Measurements from ENCODE around the gene ATP6AP1.

The ATP6AP1 gene

DNA sequence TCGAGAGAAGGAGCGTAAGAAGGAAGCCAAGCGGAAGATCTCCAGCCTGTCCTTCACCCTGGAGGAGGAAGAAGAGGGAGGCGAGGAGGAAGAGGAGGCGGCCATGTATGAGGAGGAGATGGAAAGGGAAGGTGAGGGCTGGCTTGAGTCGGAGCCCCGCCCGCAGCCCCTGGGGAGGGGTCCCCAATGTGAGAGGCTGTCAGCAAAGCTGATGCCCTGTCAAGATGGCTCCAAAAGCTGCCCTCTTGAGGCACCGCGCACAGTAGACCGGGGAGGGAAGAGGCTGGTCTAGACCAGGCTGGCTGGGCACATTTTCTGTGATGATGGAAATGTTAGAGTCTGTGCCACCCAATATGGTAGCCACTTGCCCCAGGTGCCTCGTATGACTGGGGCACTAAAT is 18.0 kb downstream of the ATP6AP1 start:
- DNase-seq (ENCODE audit: low read depth in 2 of 2, low spot score in 1 of 2) = no peak

DNA sequence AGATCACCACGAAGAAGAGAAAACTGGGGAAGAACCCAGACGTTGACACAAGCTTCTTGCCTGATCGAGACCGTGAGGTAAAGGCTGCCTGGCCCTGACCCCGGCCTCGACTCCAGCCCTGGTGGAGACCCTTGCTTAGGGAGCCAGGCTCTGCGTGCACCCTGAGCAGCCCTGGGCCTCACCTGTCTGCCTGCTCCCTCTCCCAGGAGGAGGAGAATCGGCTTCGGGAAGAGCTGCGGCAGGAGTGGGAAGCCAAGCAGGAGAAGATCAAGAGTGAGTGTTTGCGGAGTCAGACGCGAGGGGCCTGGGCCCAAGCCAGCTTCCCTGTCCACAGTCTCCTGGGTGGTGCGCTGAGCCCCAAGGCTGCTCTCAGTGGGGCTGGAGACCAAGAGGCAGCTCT is 20.0 kb downstream of the ATP6AP1 start:
- DNase-seq (ENCODE audit: low read depth in 2 of 2, low spot score in 1 of 2) = no peak

DNA sequence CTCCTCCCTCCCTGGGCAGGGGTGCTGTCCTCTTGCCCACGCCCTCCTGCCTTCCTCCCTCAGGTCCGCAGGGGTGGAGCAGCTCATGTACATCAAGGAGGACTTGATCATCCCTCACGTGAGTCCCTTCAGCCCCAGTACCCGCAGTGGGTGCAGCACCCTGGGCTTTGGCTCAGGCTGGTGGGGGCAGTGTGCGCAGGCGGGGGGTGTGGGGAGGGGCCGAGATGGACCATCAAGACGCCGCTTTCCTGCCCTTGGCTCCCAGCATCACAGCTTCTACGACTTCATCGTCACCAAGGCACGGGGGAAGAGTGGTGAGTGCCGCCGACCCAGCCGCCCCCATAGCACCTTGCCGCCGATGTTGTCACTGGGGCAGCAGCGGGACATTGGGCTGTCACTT is 21.1 kb downstream of the ATP6AP1 start:
- DNase-seq (ENCODE audit: low read depth in 2 of 2, low spot score in 1 of 2) = no peak

DNA sequence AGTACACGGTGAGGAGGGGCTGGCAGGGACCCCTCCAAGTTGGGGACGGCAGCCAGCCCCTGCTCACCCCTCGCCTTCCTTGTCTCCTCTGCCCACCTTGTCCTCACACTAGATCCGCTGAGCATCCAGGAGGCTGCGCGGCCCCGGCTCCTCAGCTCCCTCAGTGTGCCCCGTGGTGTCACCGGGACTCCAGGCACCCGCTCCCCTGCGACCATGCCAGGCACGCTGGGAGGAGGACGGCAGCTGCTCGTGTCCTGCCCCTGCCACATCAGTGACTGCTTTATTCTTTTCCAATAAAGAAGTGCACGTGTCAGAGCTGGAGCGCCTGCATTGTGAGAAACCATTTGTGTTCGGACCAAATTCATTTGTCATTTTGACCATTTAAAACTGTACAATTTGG is 21.8 kb downstream of the ATP6AP1 start:
- DNase-seq (ENCODE audit: low read depth in 2 of 2, low spot score in 1 of 2) = no peak

DNA sequence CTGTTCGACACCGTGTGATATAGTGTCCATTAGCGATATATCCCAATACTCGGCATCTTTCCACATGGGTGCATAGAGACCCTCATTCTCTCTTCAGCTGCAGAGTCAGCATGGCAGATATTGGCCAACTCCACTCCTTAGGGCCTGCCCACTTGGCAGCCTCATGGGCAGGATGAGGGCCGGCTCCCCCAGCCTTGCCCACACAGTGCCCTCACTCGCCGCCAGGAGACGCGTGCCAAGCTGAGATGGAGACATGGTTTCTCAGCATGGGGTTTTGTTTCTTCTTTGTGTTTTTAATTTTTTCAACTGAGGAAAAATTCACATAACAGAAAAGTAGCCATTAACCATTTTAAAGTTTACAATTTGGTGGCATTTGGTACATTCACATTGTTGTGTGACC is 24.3 kb downstream of the ATP6AP1 start:
- no peak for DNase-seq (ENCODE audit: low read depth in 2 of 2, low spot score in 1 of 2)

DNA sequence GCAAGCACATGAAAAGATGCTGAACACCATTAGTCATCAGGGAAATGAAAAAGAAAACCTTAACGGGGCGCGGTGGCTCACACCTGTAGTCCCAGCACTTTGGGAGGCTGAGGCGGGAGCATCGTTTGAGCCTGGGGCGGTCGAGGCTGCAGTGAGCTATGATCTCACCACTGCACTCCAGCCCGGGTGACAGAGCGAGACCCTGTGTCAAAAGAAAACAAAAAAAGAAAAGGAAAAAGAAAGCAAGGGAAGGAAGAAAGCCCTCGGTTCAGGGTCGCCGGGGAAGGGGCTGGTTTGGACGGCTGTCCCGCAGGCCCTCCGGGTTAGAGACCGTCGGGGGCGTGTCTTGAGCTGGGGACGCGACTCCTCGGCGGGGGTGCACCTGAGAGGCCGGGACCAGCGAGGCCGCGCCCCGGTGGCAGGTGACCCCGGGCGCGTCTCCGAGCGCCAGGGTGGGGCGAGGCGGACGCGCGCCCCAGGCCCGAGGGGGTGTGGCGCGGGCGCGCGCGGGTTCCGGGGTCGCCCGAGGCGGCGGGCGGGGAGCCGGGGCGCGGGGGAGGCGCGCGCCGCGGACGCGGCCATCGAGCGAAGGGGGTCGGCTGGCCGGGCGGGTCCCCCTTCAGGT is 29.1 kb downstream of the ATP6AP1 start:
- DNase-seq (ENCODE audit: low read depth in 2 of 2, low spot score in 1 of 2) = no peak

DNA sequence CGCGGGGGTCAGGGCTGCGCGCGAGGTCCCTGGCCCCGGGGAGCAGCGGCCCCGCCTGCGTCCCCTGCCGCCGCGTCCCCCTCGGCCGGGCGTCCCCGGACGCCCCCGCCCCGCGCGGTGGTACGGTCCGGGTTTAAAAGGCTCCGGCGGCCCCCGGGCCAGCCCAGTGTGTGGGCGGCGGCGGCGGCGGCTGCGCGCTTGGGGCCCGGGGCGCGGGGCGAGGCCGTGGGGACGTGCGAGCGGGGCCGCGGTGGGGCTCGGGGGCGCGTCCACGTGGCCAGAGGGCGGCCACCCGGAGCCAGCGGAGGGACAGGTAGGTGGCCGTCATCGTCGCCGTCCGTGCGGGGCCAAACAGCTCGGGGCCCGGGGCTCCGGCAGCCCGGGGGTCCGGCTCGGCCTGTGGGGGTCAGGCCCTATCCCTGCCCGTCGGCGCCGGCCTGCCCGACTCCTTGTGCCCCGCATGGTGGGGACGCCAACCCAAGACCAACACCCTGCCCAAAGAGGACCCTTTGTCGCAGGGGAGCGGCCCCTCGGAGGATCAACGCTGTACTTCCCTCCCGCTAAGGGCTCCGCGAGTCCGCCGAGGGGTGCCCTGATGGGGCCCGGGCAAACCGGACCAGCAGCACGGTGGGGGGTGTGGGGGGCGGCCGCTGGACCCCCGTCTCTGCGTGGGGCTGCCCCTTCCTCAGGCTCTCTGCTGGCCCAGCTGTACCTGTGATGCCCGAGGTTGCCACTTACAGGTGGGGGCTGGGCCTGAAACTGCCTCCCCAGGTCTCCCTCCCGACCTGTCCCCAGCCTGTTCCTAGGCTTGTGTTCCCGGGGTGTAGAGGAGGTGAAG is 29.9 kb downstream of the ATP6AP1 start, which contains the start of gene PLXNA3:
PLXNA3 (plus strand) TSS at position 166 of the 838 bp plus-strand sequence. CDS start 1,903 bp downstream, outside the sequence.
- DNase-seq (ENCODE audit: low read depth in 2 of 2, low spot score in 1 of 2) = peak in 1 of 2 donors; percentile 28

DNA sequence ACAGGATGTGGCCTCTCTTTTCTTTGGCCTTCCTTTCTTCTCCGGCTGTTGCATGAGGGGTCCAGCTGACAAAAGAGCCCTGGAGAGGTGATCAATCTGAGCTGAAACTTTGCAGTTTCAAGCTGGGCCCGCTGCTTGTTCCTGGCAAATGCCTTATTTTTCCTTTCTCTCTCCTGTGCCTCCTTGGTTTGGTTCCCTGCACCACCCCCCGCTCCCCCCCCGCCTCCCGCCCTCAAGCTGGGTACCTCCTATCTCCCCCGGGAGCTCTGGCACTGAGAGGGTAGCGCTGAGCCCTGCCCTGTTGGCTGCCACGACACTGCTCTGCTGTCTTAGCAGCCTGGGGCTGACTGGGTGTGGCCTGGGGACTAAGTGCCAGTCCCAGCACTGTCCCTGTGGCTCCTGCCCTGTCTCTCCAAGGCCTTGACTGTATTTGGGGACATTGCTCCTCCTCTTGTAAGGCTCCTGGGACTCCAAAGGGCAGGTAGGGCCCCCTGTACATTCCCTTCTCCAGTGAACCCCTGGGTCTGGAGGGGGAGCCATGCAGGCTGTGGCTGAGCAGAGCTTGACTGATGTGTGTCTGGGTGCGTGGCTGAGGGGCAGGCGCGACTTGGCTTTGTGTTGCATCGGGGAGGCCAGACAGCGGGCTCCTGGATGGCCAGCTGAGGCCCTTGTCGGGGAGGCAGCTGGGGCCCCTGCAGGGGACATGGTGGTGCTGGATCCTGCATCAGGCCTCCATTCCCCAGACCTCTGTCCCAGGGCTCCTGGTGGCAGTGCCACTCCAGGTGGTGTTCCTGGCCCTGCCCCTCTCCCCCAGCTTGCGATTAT is 30.7 kb downstream of the ATP6AP1 start:
- no peak for DNase-seq (ENCODE audit: low read depth in 2 of 2, low spot score in 1 of 2)

DNA sequence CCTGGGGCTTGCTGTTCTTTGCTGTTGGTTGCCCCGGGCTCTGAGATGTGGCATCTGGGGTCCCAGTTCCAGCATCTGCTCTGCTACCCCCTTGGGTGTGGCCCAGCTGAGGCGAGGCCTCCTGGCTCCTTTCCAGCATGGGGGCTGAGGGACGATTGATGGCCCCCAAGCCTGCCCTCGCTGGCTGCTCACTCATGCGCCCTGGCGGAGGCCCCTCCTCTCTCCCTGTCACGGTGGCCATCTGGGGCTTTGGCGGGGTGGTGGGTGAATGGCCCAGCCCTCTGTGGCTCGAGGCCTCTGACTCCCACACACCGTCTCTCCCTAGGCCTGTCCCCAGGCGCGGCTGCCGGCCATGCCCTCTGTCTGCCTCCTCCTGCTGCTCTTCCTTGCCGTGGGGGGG is 31.4 kb downstream of the ATP6AP1 start:
- DNase-seq (ENCODE audit: low read depth in 2 of 2, low spot score in 1 of 2) = no peak

DNA sequence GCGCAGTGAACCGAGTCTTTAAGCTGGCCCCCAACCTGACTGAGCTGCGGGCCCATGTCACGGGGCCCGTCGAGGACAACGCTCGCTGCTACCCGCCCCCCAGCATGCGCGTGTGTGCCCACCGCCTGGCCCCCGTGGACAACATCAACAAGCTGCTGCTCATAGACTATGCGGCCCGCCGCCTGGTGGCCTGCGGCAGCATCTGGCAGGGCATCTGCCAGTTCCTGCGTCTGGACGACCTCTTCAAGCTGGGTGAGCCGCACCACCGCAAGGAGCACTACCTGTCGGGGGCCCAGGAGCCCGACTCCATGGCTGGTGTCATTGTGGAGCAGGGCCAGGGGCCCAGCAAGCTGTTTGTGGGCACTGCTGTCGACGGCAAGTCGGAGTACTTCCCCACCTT is 31.8 kb downstream of the ATP6AP1 start:
- DNase-seq (ENCODE audit: low read depth in 2 of 2, low spot score in 1 of 2) = no peak

DNA sequence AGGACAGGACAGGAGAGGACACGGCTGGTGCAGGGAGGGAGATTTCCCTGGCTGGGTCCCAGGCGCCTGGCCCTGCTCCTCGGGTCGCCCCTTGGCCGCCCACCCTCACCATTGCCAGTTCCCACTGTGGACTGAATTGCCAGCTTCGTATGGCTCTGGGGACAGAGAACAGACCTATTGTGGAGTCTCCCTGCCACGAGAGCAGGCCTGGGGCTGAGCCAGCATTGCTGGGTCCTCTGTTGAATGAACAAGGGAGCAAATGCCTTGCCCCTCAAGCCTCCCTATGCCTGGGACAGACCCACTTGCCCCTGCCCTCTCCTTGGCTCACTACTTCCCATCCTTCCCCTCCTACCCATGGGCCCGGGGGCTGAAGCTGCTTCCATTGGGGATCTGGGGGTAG is 33.9 kb downstream of the ATP6AP1 start:
- no peak for DNase-seq (ENCODE audit: low read depth in 2 of 2, low spot score in 1 of 2)

DNA sequence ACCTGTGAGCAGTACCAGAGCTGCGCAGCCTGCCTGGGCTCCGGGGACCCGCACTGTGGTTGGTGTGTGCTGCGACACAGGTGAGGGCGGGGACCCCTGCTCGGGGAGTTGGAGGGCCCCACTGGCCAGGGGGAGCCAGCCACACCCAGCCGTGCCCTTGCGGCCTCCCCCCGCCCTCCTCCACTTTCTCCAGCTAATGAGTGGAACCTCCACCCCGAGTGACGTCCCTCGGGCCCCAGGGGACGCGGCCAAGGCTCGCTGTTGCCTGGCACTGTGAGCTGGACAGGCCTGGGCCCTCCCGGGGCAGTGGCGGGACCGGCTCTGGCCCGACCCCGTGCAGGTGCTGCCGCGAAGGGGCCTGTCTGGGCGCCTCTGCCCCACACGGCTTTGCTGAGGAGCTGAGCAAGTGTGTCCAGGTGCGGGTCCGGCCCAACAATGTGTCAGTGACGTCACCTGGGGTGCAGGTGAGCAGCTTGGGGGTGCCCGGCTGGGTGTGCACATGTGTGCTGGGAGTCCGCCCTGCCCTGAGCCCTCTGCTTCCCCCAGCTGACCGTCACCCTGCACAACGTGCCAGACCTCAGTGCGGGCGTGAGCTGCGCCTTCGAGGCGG is 35.2 kb downstream of the ATP6AP1 start:
- DNase-seq (ENCODE audit: low read depth in 2 of 2, low spot score in 1 of 2) = no peak

DNA sequence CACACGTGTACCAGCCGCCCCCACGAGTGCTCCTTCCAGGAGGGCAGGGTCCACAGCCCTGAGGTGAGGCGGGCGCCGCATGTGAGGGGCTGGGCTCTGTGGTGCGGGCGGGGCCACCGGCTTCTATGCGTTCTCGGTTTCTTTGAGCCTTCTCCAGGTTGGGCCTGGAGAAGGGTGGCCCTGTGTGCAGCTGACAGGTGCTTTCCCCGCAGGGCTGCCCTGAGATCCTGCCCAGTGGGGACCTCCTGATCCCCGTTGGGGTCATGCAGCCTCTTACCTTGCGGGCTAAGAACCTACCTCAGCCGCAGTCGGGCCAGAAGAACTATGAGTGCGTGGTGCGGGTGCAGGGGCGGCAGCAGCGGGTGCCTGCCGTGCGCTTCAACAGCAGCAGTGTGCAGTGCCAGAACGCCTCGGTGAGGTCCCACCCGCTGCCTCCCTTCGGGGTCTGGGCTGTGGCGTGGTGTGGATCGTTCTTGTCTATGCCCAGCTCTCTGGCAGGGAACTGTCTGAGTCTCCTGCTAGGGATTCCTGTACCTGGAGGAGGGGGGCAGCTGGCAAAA is 36.4 kb downstream of the ATP6AP1 start:
- DNase-seq (ENCODE audit: low read depth in 2 of 2, low spot score in 1 of 2) = no peak

DNA sequence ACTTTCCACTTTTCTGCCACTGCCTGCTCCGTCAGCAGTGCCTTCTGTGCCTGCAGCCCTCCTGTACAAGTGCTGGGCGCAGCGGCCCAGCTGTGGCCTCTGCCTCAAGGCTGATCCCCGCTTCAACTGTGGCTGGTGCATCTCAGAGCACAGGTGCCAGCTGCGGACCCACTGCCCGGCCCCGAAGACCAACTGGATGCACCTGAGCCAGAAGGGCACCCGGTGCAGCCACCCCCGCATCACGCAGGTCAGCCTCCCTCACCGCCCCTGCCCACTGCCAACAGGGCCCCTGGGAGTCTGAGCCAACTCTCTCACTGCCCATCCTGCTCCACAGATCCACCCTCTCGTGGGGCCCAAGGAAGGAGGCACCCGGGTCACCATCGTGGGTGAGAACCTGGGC is 37.1 kb downstream of the ATP6AP1 start:
- no peak for DNase-seq (ENCODE audit: low read depth in 2 of 2, low spot score in 1 of 2)

DNA sequence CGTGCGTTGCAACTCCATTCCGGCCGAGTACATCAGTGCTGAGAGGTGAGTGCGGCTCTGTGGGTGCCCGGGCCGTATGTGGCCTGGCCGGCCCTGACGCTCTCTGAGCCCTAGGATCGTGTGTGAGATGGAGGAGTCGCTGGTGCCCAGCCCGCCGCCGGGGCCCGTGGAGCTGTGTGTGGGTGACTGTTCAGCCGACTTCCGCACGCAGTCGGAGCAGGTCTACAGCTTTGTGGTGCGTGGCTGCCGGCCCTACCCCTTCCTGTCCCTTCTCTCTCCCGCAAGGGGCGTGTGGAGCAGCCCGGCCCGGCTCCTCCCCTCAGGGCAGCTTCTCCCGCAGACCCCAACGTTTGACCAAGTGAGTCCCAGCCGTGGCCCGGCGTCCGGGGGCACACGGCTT is 37.6 kb downstream of the ATP6AP1 start:
- no peak for DNase-seq (ENCODE audit: low read depth in 2 of 2, low spot score in 1 of 2)

DNA sequence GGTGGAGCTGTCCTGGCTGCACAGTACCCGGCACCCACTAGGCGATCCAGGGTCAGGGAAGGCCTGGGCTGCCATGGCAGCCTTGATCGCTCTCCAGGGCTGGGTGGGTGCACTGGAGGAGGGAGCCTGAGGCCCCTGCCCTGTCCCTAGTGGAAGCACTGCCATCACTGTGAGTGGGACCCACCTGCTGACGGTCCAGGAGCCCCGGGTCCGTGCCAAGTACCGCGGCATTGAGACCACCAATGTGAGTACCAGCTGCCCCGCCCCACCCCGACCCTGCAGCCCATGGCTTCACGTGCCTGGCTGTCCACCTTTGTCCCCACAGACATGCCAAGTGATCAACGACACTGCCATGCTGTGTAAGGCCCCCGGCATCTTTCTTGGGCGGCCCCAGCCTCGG is 38.4 kb downstream of the ATP6AP1 start:
- no peak for DNase-seq (ENCODE audit: low read depth in 2 of 2, low spot score in 1 of 2)

DNA sequence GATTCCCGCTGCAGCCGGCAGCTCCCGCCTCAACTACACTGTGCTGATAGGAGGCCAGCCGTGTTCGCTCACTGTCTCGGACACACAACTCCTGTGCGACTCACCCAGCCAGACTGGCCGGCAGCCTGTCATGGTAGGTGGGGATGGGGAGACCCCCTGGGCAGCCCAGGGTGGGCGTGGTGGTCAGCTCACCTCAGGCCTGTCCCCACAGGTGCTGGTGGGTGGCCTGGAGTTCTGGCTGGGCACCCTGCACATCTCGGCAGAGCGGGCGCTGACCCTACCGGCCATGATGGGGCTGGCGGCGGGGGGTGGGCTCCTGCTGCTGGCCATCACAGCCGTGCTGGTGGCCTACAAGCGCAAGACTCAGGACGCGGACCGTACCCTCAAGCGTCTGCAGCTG is 39.1 kb downstream of the ATP6AP1 start:
- DNase-seq (ENCODE audit: low read depth in 2 of 2, low spot score in 1 of 2) = no peak

DNA sequence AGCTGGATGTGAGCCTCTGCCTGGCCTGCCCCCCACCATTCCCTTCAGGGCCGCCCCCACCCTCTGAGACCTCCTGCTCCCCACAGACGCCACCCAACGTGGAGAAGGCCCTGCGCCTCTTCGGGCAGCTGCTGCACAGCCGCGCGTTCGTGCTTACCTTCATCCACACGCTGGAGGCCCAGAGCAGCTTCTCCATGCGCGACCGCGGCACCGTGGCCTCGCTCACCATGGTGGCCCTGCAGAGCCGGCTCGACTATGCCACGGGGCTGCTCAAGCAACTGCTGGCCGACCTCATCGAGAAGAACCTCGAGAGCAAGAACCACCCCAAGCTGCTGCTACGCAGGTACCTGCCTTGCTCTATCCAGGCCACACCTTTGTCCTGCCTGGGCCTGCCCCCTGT is 39.7 kb downstream of the ATP6AP1 start:
- no peak for DNase-seq (ENCODE audit: low read depth in 2 of 2, low spot score in 1 of 2)

DNA sequence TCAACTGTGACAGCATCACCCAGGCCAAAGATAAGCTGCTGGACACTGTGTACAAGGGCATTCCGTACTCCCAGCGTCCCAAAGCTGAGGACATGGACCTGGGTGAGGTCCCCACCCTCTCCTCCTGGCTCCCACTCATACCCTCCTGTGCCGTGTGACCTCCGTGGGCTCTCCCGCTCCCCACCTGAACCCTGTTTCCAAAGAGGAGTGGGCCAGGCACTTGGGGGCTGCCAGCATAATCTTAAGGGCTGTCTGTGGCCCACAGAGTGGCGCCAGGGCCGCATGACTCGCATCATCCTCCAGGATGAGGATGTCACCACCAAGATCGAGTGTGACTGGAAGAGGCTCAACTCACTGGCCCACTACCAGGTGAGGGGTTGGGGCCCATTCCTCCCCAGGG is 40.6 kb downstream of the ATP6AP1 start:
- no peak for DNase-seq (ENCODE audit: low read depth in 2 of 2, low spot score in 1 of 2)

DNA sequence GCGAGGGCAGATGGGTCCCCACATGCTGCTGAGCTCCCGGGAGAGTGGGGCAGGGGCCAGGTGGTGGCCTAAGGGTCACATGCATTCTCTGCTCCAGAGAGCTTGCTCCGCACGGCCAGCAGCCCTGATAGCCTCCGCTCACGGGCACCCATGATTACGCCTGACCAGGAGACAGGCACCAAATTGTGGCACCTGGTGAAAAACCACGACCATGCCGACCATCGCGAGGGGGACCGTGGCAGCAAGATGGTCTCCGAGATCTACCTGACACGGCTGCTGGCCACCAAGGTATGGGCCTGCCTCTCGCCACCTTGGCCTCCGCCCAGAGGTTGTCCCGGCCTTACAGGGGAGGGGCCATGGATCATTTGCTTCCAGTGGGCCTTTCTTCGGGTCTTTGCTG is 41.4 kb downstream of the ATP6AP1 start:
- DNase-seq (ENCODE audit: low read depth in 2 of 2, low spot score in 1 of 2) = no peak

DNA sequence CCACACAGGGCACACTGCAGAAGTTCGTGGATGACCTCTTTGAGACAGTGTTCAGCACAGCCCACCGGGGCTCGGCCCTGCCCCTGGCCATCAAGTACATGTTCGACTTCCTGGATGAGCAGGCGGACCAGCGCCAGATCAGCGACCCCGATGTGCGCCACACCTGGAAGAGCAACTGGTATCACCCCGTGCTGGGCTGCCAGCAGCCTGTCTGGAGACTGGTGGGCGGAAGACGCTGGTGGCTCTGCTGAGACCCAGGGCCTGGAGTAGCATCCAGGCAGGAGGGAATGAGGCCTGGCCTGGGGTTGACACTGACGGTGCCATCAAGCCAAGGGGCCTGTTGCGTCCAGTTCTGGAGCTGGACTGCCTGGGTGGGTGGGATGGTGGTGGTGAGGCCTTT is 42.0 kb downstream of the ATP6AP1 start:
- no peak for DNase-seq (ENCODE audit: low read depth in 2 of 2, low spot score in 1 of 2)
